Measurements from ENCODE around the gene TCHP.
A peak's percentile ranks its signal among the peaks of the same experiment; 100 is the strongest.

TCHP gene

DNA sequence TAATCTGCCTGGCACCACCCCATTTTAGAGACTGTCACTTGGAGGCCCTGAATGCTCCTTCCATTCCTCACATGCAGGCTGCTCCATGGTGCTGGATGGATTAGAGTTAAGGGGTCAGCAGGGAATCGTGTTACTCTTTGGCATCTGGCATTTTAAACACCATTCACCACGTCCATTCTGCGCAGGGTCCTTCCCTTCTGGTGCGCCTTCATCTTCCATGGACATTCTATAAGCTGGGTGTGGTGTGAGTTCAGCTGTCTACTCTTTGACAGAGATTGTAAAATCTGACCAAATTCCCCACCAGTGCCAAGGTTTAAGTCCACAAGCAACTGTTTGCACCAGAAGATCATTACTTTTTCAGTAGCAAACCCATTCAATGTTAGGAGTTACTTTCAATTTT is 48.3 kb downstream of the TCHP start:
- H3K4me3 Mint-ChIP-seq = no peak overlapping the region
- H3K36me3 Mint-ChIP-seq (ENCODE audit: low read depth) = peaks cover 58% of the 10 kb centered on the region
- peaks cover 41% of the 10 kb centered on the region for H3K4me1 Mint-ChIP-seq (ENCODE audit: low read depth)
- no peaks in the 10 kb centered on the region for H3K27me3 Mint-ChIP-seq (ENCODE audit: low read depth)
- H3K27ac Mint-ChIP-seq = no peak overlapping the region
- no peaks in the 10 kb centered on the region for H3K9me3 Mint-ChIP-seq

DNA sequence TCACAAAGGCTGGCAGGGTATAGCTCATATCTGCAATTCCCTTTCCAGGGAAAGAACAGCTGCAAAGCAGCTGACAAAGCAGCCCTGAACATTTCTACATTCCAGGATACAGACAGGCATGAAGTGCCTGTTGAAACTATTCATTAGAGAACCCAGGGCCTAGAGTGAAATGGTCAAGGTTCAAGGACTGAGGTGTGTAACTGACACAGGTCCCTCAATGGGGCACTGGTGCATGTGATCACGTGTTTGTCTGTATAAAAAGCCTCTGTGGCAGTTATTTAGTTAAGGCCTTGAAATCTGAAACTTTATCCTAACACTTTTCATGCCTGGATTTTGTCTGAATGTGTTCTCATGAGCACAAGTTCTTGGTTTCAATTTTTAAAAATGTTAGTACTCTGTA is 49.0 kb downstream of the TCHP start:
- Mint-ChIP-seq H3K9me3 (no peaks in the 10 kb centered on the region), H3K36me3 (ENCODE audit: low read depth) (peaks cover 62% of the 10 kb centered on the region), H3K27ac (no peak overlapping the region), H3K4me3 (no peak overlapping the region), H3K4me1 (ENCODE audit: low read depth) (peaks cover 41% of the 10 kb centered on the region), H3K27me3 (ENCODE audit: low read depth) (no peaks in the 10 kb centered on the region)

DNA sequence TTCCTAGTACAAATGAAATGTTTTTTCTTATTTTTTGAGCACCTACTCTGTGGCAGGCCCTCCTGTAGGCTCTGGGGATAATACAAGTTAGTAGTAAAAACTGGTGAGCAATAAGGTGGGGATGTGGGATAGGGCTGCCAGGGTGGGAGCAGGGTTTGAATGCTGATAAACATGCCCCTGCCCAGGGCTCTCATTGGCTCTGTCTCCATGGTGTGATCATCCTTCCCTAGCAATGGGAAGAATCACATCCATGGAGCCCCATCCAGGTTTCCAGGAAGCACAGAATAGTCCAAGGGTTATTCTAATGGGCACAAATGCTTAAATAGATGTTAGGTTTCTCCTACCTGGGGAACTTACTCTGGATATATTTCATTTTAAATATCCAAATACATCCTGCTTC is 50.6 kb downstream of the TCHP start:
- no peak overlapping the region for H3K4me3 Mint-ChIP-seq
- H3K27ac Mint-ChIP-seq = no peak overlapping the region
- H3K4me1 Mint-ChIP-seq (ENCODE audit: low read depth) = peaks cover 41% of the 10 kb centered on the region
- H3K36me3 Mint-ChIP-seq (ENCODE audit: low read depth) = peaks cover 60% of the 10 kb centered on the region
- H3K27me3 Mint-ChIP-seq (ENCODE audit: low read depth) = no peaks in the 10 kb centered on the region
- no peaks in the 10 kb centered on the region for H3K9me3 Mint-ChIP-seq

DNA sequence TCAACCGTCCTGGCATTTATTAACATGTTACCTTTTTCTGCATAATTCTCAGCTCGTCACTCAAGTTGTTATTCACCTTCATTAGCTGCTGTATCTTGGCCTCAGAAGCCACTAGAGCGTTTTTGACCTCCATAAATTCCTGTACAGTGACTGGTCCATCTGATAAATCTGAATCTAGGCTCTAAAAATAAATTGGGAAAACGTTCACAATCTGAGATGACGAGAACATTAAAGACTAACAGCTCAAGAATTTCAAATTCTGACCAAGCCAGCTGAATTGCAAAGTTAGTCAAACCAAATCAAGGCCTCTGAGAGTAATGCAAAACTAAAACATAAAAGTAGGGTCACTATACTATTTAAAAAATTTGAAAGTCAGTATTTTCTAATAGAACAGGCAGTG is 51.1 kb downstream of the TCHP start:
- H3K4me1 Mint-ChIP-seq (ENCODE audit: low read depth) = peaks cover 41% of the 10 kb centered on the region
- peaks cover 60% of the 10 kb centered on the region for H3K36me3 Mint-ChIP-seq (ENCODE audit: low read depth)
- H3K27me3 Mint-ChIP-seq (ENCODE audit: low read depth) = no peaks in the 10 kb centered on the region
- H3K27ac Mint-ChIP-seq = no peak overlapping the region
- H3K9me3 Mint-ChIP-seq = no peaks in the 10 kb centered on the region
- H3K4me3 Mint-ChIP-seq = no peak overlapping the region

DNA sequence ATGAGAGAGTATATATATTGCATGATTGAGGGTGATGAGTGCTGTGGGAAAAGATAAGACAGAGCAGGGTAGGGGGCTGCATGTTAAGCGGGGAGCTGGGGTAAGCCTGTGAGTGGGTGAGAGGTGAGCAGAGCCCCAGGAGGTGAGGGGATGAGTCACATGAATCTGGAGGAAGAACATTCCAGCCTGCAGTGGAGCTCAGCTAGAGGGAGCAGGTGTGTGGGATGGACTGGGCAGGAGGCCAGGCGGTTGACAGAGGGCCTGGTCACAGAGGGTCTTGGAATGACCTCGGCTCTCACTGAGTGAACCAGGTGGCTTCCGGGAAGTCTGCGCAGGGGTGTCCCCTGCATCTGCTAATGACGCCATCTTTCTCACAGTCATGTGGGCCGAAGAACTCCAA is 51.7 kb downstream of the TCHP start:
- Mint-ChIP-seq H3K27me3 (ENCODE audit: low read depth) (no peaks in the 10 kb centered on the region), H3K4me3 (no peak overlapping the region), H3K9me3 (no peaks in the 10 kb centered on the region), H3K36me3 (ENCODE audit: low read depth) (peaks cover 60% of the 10 kb centered on the region), H3K4me1 (ENCODE audit: low read depth) (peaks cover 38% of the 10 kb centered on the region), H3K27ac (no peak overlapping the region)

DNA sequence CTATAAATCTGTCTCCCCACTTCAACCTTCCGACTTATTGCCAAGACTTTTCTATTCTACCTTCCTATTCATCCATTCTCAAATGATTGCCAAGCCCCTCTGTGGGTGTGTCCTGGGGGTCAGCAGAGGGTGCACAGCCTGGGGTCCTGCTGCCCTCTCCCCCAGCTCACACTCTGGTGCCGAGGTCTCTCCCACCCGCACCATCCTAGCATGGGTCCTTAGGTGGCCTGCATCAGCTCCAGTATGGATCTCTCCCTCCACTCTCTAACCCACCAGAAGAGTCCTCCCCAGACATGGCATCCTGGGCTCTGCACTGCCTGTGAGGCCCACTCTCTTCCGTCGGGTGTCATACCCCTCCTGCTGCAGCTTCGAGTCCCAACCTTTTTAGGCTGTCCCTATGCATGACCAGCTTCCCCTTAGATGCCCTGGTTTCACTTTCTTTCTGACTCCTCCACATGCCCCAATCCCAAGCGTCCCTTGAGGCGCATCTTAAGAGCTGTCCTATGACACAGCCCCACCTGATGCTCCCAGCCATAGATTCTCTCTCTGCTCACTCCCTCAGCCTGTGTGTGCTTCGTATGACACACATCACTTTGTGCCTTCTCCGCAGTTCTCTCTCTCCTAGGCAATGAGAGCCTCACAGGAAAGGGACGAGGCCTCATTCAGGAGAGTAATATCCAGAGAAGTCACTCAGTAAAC is 52.2 kb downstream of the TCHP start:
- Mint-ChIP-seq H3K27me3 (ENCODE audit: low read depth) (no peaks in the 10 kb centered on the region), H3K9me3 (no peaks in the 10 kb centered on the region), H3K36me3 (ENCODE audit: low read depth) (peaks cover 58% of the 10 kb centered on the region), H3K4me1 (ENCODE audit: low read depth) (peaks cover 32% of the 10 kb centered on the region), H3K27ac (peak overlapping the region; percentile 39), H3K4me3 (no peak overlapping the region)

DNA sequence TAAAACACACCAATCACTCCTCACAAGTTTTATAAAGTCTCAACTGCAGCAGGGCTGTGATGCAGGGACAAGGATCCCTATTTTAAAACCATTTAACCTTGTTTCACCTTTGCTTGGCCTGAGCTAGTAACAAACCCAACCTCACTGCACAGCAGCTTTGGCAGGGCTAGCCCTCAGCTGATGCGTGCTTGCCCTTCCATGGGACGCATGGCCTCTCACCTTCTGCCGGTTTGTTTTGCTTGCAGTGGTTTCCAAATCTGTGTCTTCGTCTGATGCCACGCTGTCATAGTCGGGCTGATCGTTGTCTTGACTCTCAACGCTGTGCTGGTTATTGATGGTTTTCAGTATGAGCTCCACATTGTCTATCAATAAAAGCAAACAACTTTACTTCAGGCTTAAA is 52.8 kb downstream of the TCHP start:
- no peaks in the 10 kb centered on the region for H3K27me3 Mint-ChIP-seq (ENCODE audit: low read depth)
- peaks cover 26% of the 10 kb centered on the region for H3K4me1 Mint-ChIP-seq (ENCODE audit: low read depth)
- no peaks in the 10 kb centered on the region for H3K9me3 Mint-ChIP-seq
- peaks cover 57% of the 10 kb centered on the region for H3K36me3 Mint-ChIP-seq (ENCODE audit: low read depth)
- no peak overlapping the region for H3K4me3 Mint-ChIP-seq
- H3K27ac Mint-ChIP-seq = no peak overlapping the region

DNA sequence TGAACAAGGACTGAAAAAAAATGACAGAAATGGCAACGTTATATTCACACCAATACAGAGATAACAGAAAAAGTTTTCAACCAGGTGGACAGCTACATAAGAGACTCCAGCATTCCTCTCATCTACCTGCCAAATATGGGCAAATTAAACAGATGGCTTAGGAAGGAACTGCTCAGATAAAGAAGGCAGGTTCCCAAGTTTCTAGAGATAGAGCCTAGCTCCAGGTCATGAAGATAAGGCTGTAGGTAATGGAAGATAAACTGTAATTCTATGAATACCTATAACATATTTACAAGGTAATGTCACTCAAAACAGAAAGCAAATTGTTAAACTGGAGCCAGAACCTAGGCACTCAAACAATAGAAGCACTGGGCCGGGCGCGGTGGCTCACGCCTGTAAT is 53.6 kb downstream of the TCHP start:
- Mint-ChIP-seq H3K9me3 (no peaks in the 10 kb centered on the region), H3K27ac (no peak overlapping the region), H3K27me3 (ENCODE audit: low read depth) (no peaks in the 10 kb centered on the region), H3K4me1 (ENCODE audit: low read depth) (peaks cover 20% of the 10 kb centered on the region), H3K36me3 (ENCODE audit: low read depth) (peaks cover 55% of the 10 kb centered on the region), H3K4me3 (no peak overlapping the region)

DNA sequence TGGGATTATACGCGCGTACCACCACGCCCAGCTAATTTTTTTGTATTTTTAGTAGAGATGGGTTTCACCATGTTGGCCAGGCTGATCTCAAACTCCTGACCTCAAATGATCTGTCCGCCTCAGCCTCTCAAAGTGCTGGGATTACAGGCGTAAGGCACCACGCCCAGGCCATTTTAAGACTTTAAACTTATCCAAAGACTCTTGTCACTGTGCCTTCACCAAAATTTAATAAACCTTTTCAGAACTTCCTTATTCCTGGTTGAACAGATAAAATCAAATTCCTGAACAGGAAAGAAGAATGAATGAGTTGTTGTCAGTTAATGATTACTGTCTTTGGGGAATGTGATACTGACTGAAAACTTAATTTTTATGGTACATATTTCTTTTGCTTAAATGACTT is 58.3 kb downstream of the TCHP start:
- H3K27me3 Mint-ChIP-seq (ENCODE audit: low read depth) = no peaks in the 10 kb centered on the region
- H3K4me3 Mint-ChIP-seq = no peak overlapping the region
- H3K27ac Mint-ChIP-seq = no peak overlapping the region
- peaks cover 6% of the 10 kb centered on the region for H3K4me1 Mint-ChIP-seq (ENCODE audit: low read depth)
- peaks cover 50% of the 10 kb centered on the region for H3K36me3 Mint-ChIP-seq (ENCODE audit: low read depth)
- H3K9me3 Mint-ChIP-seq = no peaks in the 10 kb centered on the region

DNA sequence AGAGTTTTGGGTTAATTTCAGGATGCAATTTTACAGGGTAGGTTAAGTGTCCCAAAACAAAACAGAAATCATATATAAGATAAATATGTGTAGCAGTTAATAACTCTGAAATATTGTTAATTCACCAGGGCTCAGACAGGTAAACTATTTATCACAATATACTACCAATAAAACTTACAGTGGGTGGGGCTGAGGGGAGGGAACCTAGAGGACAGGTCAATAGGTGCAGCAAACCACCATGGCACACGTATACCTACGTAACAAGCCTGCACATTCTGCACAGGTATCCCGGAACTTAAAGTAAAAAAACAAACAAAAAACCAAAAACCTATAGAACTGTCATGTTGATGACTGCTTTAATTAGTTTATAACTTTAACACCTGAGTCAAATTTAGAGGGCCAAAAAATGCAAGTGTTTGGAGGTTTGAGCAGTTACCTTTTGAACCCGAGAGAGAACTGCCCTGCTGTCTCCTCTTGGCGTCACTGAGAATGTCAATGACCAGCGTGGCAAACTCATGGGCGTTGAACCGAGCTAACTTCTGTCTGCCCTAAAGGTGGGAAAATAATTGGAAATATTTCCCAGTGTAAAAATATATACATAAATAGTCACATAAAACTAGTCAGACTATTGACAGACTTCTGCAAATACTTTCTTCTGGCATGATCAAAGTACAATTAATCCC is 59.5 kb downstream of the TCHP start:
- Mint-ChIP-seq H3K9me3 (no peaks in the 10 kb centered on the region), H3K4me3 (no peak overlapping the region), H3K4me1 (ENCODE audit: low read depth) (peaks cover 9% of the 10 kb centered on the region), H3K27me3 (ENCODE audit: low read depth) (no peaks in the 10 kb centered on the region), H3K36me3 (ENCODE audit: low read depth) (peaks cover 52% of the 10 kb centered on the region), H3K27ac (no peak overlapping the region)

DNA sequence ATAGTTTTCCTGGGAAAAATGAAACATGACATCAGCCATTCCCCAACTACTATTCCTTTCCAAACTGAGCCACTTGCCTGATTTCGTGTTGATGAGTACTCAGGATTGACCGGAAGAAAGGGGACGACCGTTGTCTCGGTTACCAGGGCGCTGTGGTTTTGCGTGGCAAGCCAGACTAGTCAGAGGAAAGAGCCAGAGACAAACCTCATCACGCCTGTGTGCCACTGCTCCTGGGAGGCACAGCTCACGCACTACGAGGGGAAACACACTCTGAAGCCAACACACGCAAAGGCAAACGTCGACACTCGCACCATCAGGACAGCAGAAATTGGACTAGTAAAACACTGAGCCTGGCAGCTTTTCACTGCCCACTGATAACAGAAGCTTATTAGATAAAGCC is 61.1 kb downstream of the TCHP start:
- H3K27ac Mint-ChIP-seq = no peak overlapping the region
- H3K9me3 Mint-ChIP-seq = no peaks in the 10 kb centered on the region
- no peaks in the 10 kb centered on the region for H3K27me3 Mint-ChIP-seq (ENCODE audit: low read depth)
- H3K4me1 Mint-ChIP-seq (ENCODE audit: low read depth) = peaks cover 11% of the 10 kb centered on the region
- peaks cover 64% of the 10 kb centered on the region for H3K36me3 Mint-ChIP-seq (ENCODE audit: low read depth)
- H3K4me3 Mint-ChIP-seq = no peak overlapping the region

DNA sequence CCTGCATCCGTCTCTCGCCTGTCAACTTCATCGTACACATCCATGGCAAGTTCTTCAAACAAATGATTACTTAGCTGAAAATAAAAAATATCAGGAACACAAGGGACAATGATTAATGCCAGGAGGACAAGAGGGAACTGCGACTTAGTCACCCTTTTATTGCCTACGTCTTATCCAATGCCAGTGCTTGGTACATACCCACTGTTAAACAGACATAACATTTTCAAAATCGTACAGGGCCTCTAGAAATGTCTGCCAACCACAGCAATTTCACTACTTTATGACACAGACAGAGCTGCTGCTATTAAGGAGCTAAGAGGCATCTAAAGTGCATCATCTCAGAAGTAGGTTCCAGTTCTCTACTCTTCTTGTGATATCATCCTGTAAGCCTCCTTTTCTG is 61.5 kb downstream of the TCHP start:
- Mint-ChIP-seq H3K27me3 (ENCODE audit: low read depth) (no peaks in the 10 kb centered on the region), H3K4me3 (no peak overlapping the region), H3K27ac (no peak overlapping the region), H3K9me3 (no peaks in the 10 kb centered on the region), H3K36me3 (ENCODE audit: low read depth) (peaks cover 64% of the 10 kb centered on the region), H3K4me1 (ENCODE audit: low read depth) (peaks cover 13% of the 10 kb centered on the region)

DNA sequence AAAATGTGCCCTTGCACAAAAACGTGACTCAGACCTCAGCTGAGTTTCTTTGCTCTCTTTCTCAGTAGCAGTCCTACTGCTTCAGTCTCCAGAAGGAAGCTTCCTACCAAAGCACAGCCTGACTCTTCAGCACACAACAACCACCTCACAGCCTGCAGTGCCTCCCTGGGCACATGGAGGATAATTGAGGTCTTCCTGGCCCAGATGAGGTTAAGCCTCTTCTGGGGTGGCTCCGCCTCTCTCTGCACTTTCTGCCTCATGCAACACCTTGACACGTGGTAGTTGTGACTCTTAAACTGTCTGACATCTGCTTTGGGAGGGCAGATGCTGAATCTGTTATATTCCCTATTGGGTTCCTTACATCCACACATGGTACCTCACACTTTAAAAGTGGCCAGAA is 62.3 kb downstream of the TCHP start:
- H3K4me1 Mint-ChIP-seq (ENCODE audit: low read depth) = peaks cover 16% of the 10 kb centered on the region
- H3K27me3 Mint-ChIP-seq (ENCODE audit: low read depth) = no peaks in the 10 kb centered on the region
- no peak overlapping the region for H3K4me3 Mint-ChIP-seq
- peak overlapping the region; percentile 31 for H3K27ac Mint-ChIP-seq
- no peaks in the 10 kb centered on the region for H3K9me3 Mint-ChIP-seq
- H3K36me3 Mint-ChIP-seq (ENCODE audit: low read depth) = peaks cover 62% of the 10 kb centered on the region

DNA sequence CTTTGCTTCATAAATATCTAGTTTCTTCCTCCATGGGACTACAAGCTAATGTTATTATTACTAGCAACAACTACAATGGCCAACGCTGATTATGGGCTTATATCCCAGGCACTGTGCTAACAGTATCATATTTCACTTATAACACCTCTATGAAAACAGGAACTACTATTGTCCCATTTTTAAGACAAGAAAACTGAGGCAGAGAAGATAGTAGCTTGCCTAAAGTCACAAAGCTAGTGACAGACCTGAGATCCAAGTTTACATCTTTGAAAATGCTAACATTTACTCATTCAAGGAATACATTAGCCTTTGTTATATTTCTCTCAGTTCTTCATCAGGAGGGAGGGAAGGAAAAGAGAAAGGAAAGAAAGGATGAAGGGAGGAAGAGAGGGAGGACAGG is 63.3 kb downstream of the TCHP start:
- Mint-ChIP-seq H3K9me3 (no peaks in the 10 kb centered on the region), H3K4me1 (ENCODE audit: low read depth) (peaks cover 24% of the 10 kb centered on the region), H3K36me3 (ENCODE audit: low read depth) (peaks cover 67% of the 10 kb centered on the region), H3K27me3 (ENCODE audit: low read depth) (no peaks in the 10 kb centered on the region), H3K27ac (peak overlapping the region; percentile 69), H3K4me3 (no peak overlapping the region)

DNA sequence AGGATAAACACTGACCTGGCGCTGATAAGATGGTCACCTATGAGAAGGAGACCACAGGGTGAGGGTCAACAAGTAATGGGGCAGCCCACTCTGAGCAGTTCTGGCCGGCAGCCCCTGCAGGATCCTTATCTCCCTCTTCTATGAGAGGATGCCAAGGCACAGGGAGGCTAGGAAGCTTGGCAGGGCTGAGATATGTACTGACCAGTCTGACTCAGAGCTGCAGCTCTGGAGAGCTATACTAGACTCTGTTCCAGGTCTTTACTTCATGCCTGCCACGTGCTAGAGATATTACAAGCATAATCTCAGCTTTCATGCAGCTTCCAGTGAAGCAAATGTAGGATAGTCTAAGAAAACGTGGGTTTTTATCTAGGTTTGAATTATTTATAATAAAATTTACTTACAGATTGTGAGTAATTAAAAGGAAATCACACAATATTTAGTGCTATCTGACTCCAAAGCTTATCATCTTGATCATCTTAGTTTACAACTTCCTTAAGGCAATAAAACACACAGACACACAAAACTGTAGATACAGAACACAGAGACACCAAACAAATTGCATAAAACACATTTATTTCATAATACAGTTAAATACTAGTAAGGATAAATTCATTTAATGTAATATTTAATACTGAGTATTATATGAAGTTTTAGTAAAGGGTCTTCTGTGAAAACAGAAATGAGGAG is 63.8 kb downstream of the TCHP start:
- Mint-ChIP-seq H3K27me3 (ENCODE audit: low read depth) (no peaks in the 10 kb centered on the region), H3K27ac (peak overlapping the region; percentile 69), H3K4me1 (ENCODE audit: low read depth) (peaks cover 24% of the 10 kb centered on the region), H3K4me3 (no peak overlapping the region), H3K9me3 (no peaks in the 10 kb centered on the region), H3K36me3 (ENCODE audit: low read depth) (peaks cover 62% of the 10 kb centered on the region)
